GM12891 (cell line): Measurements from ENCODE around the gene DLGAP1.

Experiments used
- DNase-seq: peaks from one replicate; pipeline ENCODE4 v3.0.0; 2011; ENCODE audit warnings: low spot score; ENCODE audit not compliant: insufficient read length
- FAIRE-seq: peaks from 2 replicates; lab custom pipeline; 2011; peaks lifted over from hg19 to GRCh38; lab: Jason Lieb, UNC
- PAX5 ChIP-seq: IDR thresholded peaks from 2 replicates; pipeline ENCODE4 v1.6.1; 2011; ENCODE audit warnings: low read length, moderate library complexity, mild to moderate bottlenecking; ENCODE audit not compliant: insufficient read depth, severe bottlenecking
- POLR2A ChIP-seq: IDR thresholded peaks from 2 replicates; pipeline ENCODE4 v1.6.1; 2011; ENCODE audit warnings: low read depth, low read length, control low read depth
- POLR2AphosphoS5 ChIP-seq: IDR thresholded peaks from 2 replicates; pipeline ENCODE4 v1.6.1; 2011; ENCODE audit warnings: low read depth, low read length, control low read depth
- POU2F2 ChIP-seq: IDR thresholded peaks from 2 replicates; pipeline ENCODE4 v1.6.1; 2011; ENCODE audit warnings: low read depth, mild to moderate bottlenecking, control low read depth, low read length, moderate library complexity
- SPI1 ChIP-seq: IDR thresholded peaks from 2 replicates; pipeline ENCODE4 v1.6.1; 2011; ENCODE audit warnings: low read depth, low read length, control low read depth
- TAF1 ChIP-seq: IDR thresholded peaks from 2 replicates; pipeline ENCODE4 v1.6.1; 2011; ENCODE audit warnings: low read depth, low read length, control low read depth

DLGAP1 gene

DNA sequence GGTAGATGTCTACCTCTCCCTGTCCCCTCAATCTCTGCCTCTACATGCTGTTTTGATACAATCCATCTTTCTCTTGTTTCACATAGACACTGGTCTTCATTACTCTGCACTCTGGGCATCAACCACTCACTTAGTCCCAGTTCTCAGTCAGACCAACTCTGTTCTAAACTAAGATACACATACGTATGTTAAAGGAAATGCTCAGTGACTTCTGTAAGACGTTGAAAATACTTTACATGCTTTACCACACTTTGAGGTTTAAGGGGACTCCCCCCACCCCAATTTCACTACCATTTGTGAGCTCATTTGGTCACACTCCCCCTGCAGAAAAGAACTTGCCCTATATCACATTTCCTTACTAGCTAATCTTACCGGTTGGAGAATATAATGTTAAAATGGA is 507.7 kb downstream of the DLGAP1 start:
- FAIRE-seq (no peak), DNase-seq (no peak)
- no peak for TF ChIP-seq TAF1
- no peak for TF ChIP-seq POLR2A
- TF ChIP-seq PAX5 = no peak
- TF ChIP-seq POLR2AphosphoS5 = no peak
- no peak for TF ChIP-seq SPI1
- no peak for TF ChIP-seq POU2F2

DNA sequence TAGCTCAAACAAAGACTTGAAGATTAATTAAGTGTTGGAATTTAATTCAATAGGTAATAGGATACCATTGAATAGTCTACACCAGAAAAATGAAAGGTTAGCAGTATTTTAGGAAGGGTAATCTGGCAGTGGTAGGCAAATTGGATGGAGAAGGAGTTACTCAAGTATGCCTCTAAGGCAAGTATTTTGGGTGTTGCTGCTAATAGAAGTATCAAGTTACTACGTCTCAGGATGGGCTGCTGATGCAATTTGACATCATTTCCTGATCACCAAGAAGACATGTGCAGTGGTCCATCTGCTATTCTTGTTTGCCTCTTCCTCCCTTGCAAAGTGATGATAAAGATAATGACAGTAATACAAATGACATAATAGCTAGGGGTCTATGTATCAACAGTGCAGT is 519.8 kb downstream of the DLGAP1 start:
- FAIRE-seq (no peak), DNase-seq (no peak)

DNA sequence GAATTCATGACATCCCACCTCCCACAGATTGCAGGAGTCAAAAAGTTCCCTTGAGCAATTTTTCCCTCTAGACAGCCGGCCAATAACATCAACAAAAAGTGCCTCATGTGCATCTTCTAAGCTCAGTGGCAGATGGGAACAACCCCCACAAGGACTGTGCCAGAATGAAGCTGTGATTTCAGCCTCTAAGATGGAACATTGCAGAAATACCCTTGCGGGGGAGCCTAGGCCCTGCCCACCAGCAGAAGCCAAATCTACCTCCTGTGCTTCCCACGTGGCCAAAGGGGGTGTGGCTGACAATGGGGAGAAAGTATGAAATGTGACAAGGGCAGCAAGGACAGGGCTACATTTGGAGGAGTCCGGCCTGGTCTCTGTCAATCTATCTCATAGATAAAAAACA is 522.8 kb downstream of the DLGAP1 start:
- DNase-seq = no peak
- FAIRE-seq = no peak
- TF ChIP-seq PAX5 (no peak), POLR2A (no peak), SPI1 (no peak), POLR2AphosphoS5 (no peak), POU2F2 (no peak), TAF1 (no peak)

More for the DNA sequence above, 519.8 kb downstream of the DLGAP1 start:
- TF ChIP-seq POU2F2 (no peak), PAX5 (no peak), TAF1 (no peak), SPI1 (no peak), POLR2A (no peak), POLR2AphosphoS5 (no peak)

DNA sequence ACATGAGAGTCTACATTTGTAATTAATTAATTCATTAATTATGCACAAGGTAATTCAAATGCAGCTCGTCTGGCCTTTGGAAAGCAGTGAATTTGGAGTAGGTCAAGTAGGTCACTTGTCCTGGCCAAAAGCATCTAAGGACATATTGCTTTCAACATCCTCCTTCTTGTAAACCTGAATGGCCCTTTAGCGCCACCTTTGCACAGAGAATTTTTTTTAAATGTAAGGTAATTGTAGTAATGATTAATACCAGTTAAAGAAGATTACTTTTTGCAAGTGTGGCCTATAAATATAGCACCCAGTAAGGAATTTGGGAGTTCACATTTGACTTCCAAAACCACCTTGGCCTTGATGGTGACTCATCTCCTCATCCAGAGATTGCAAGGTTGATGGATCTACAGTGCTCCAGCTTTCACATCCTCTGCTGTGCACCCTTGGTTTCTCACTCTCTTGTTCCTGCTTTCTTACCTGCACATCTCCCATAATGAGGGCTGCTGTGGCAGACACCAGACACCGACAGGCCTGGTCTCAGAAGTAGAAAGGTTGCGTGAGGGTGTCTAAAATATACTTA is 523.5 kb downstream of the DLGAP1 start:
- FAIRE-seq = no peak
- no peak for DNase-seq

DNA sequence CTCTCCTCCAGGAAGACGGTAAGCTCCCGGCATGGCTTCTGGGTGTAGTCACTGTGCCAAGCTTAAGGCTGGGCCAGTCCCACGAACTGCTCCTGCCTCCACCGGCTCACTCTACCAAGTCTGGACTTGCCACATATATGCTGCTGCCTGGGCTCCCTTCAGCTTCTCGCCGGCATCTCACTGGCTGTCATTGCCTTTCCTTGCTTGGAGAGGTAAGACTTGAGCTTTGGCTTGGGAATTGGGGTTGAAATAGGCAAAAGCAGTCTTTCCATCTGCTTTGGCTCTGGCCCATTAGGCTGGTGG is 524.1 kb downstream of the DLGAP1 start:
- no peak for DNase-seq
- FAIRE-seq = no peak
- no peak for TF ChIP-seq POLR2A
- TF ChIP-seq POLR2AphosphoS5 = no peak
- no peak for TF ChIP-seq TAF1
- TF ChIP-seq POU2F2 = no peak
- TF ChIP-seq SPI1 = no peak
- TF ChIP-seq PAX5 = no peak

More for the DNA sequence above, 523.5 kb downstream of the DLGAP1 start:
- TF ChIP-seq POLR2AphosphoS5 = no peak
- no peak for TF ChIP-seq TAF1
- TF ChIP-seq PAX5 = no peak
- TF ChIP-seq SPI1 = no peak
- TF ChIP-seq POLR2A = no peak

DNA sequence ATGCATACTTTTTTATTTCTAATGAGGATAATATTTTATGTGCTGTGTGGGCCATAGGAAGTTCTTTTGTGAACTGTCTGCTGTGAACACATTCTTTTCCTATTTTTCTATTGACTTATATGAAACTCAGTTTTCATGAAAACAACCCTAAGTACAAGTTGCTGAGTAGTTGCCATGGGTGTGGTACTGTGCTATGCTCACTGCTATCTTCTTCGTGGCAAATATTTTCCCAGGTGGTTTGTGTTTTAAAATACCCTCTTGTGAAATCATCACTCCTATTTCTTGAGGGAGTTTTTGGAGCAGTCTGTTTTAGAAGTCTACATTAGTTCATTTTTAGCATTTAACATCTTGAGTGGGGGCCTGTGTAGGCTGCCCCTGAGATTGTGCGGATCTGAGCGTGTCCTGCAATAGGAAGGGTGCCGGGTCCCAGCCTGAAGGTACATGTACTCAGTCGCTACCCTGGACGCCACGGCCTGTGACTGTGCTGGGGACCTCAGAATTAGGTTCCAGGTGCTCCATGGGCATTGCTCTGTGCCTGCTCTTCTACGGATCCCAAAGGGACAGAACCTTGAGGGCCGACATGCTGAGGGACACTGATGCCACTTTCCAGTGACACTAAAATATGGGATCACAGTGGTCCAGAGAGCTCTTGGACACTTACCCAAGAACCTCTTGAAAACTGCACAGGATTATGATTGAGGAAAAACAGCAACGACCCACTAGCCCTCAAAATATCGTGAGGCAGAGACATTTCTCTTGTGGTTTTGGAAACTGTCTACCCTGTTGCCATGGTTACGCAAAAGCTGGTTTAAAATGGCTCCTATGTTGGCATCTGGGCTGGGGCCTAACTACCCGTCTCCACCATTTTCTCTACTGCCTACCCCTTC is 524.7 kb downstream of the DLGAP1 start:
- DNase-seq (no peak), FAIRE-seq (no peak)
- TF ChIP-seq POLR2AphosphoS5 = no peak

DNA sequence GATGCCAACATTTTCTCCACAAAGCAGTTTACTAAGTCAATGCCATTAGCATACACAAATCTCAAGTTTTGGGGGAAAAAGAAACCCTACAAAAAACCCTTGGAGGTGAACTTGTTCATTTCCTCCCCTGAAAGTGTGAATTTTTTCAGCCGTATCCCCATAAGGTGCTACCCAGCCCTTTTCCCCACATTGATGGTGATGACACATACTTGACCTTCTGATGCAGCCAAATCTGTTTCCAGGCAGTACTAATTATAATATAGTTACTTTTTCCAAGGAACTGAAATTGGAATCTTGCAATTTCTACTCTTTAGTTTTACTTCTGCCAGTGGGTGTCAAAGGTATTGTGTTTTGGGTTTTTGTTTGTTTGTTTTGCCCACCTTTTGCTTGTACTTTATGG is 530.7 kb downstream of the DLGAP1 start:
- DNase-seq (no peak), FAIRE-seq (no peak)
- no peak for TF ChIP-seq POLR2A

DNA sequence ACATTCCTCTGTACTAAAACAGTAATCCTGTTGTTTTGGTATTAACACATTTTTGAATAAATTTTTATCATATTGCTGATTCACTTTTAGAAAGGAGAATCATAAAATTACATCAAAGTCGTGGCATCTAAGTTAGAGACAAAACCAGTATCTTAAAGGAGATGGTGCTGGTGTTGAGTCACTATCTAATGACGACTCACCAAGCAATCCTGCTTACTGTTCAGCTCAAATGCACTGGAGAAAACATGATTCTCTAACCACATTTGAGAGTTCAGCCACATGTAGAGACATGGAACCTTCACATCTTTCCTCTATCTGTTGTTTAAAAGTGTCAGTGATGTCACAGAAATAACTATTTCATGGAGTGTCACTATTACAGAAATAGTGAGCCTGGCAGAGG is 531.4 kb downstream of the DLGAP1 start:
- FAIRE-seq (no peak), DNase-seq (no peak)
- TF ChIP-seq TAF1 (no peak), SPI1 (no peak), POLR2AphosphoS5 (no peak), PAX5 (no peak), POU2F2 (no peak), POLR2A (no peak)

DNA sequence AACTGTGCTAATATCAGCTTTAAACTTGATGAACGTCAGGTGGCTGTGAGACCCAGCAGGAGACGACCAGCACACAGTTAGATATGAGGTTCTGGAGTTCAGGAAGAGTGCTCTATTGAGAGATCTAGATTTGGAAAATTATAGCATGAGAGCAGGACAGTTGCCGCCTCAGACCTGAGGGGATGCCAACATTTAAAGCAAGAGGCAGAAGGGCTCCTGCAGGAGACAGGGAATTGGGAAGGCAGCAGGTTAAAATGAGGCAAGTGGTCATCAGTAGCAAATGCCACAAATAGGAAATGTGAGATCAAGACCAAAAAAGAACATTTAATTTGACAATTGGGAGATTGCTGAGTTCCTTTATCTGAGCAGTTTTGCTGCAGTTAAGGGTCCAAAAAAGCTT is 533.3 kb downstream of the DLGAP1 start:
- TF ChIP-seq POLR2A (no peak), TAF1 (no peak), POLR2AphosphoS5 (no peak), SPI1 (no peak), POU2F2 (no peak), PAX5 (no peak)
- DNase-seq (no peak), FAIRE-seq (no peak)

DNA sequence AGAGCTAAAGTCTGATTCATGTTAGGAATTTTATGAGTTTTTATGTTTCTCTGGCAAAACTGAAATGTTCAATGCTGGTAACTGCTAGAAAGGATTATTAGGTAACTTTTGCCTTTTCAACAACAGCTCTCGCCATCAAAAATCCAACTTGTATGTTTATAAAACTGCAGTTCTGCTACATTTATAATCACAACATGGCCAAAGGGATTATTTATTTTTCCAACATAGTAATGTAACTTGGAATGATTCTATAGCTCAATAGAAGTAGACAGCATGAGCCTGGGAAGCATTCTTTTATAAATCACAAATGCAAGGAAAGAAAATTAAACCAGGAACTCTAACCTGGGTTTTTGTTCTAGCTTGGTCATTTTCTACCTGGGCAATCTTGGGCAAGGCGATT is 534.3 kb downstream of the DLGAP1 start:
- DNase-seq (no peak), FAIRE-seq (no peak)
- TF ChIP-seq POU2F2 (no peak), POLR2A (no peak), PAX5 (no peak), SPI1 (no peak), TAF1 (no peak), POLR2AphosphoS5 (no peak)
